ENCODE measurements around the gene FAM81A. TPM values are rescaled to one million over a fixed set of nuclear protein-coding genes. Genes with fewer than 3 reads are reported as not detected.

The FAM81A gene
- total RNA-seq, 2 experiments from 2014 or later = not detected

- Histone ChIP-seq H3K4me3 (ENCODE audit: low read length) (peak overlapping the region; percentile 45), H3K36me3 (ENCODE audit: insufficient read depth, low read length) (no peaks in the 10 kb centered on the region), H3K27me3 (ENCODE audit: control insufficient read depth in 1 of 2, insufficient read depth in 2 of 2, low read length in 2 of 2) (peaks cover 16 to 26% of the 10 kb centered on the region in 2 experiments), H3K4me1 (ENCODE audit: insufficient read depth, low read length) (peaks cover 15% of the 10 kb centered on the region), H3K9me3 (ENCODE audit: control insufficient read depth in 1 of 2, insufficient read depth in 1 of 2, low read length in 2 of 2) (no peaks in the 10 kb centered on the region), H3K27ac (ENCODE audit: low read depth in 1 of 2, low read length in 2 of 2) (no peak overlapping the region)
- ATAC-seq (ENCODE audit: poor library complexity) (no peak), DNase-seq (no peak)
- H3K4me3 Mint-ChIP-seq = peak overlapping the region; percentile 81
- H3K4me1 Mint-ChIP-seq (ENCODE audit: low read depth) = peaks cover 20% of the 10 kb centered on the region
- intact Hi-C loops (cut with DNase I, micrococcal nuclease) = no loop called here
- ChIA-PET POLR2A (no interaction called here), CTCF (no interaction called here)
- no peak for TF ChIP-seq CTCF (IDR thresholded peaks at IDR 0.05)
- H3K9me3 Mint-ChIP-seq = no peaks in the 10 kb centered on the region
- H3K27ac Mint-ChIP-seq = no peak overlapping the region
- H3K36me3 Mint-ChIP-seq (ENCODE audit: low read depth) = no peaks in the 10 kb centered on the region
- peaks cover 79% of the 10 kb centered on the region for H3K27me3 Mint-ChIP-seq
Measured at GRCh38 chr15:59438625-59439290, 772 bp downstream of the FAM81A start.

- Histone ChIP-seq H3K36me3 (ENCODE audit: insufficient read depth, low read length) (no peaks in the 10 kb centered on the region), H3K4me3 (ENCODE audit: low read length) (no peak overlapping the region), H3K9me3 (ENCODE audit: control insufficient read depth in 1 of 2, insufficient read depth in 1 of 2, low read length in 2 of 2) (no peaks in the 10 kb centered on the region), H3K27me3 (ENCODE audit: control insufficient read depth in 1 of 2, insufficient read depth in 2 of 2, low read length in 2 of 2) (peaks cover 18% of the 10 kb centered on the region in 2 experiments), H3K27ac (ENCODE audit: low read depth in 1 of 2, low read length in 2 of 2) (no peak overlapping the region), H3K4me1 (ENCODE audit: insufficient read depth, low read length) (peaks cover 15% of the 10 kb centered on the region)
- Mint-ChIP-seq H3K27me3 (peaks cover 72% of the 10 kb centered on the region), H3K36me3 (ENCODE audit: low read depth) (no peaks in the 10 kb centered on the region), H3K4me3 (peak overlapping the region; percentile 81), H3K27ac (no peak overlapping the region), H3K9me3 (no peaks in the 10 kb centered on the region), H3K4me1 (ENCODE audit: low read depth) (peaks cover 20% of the 10 kb centered on the region)
- ChIA-PET CTCF (no interaction called here), POLR2A (no interaction called here)
- intact Hi-C loops (cut with DNase I, micrococcal nuclease) = no loop called here
- no peak for TF ChIP-seq CTCF (IDR thresholded peaks at IDR 0.05)
- ATAC-seq (ENCODE audit: poor library complexity) (no peak), DNase-seq (no peak)
Measured at GRCh38 chr15:59439576-59439975, 1.6 kb downstream of the FAM81A start.

- Mint-ChIP-seq H3K36me3 (ENCODE audit: low read depth) (no peaks in the 10 kb centered on the region), H3K27me3 (peaks cover 38% of the 10 kb centered on the region), H3K4me3 (no peak overlapping the region), H3K9me3 (no peaks in the 10 kb centered on the region), H3K27ac (no peak overlapping the region), H3K4me1 (ENCODE audit: low read depth) (peaks cover 5% of the 10 kb centered on the region)
- DNase-seq (no peak), ATAC-seq (ENCODE audit: poor library complexity) (no peak)
- no peak for TF ChIP-seq CTCF (IDR thresholded peaks at IDR 0.05)
- ChIA-PET CTCF (no interaction called here), POLR2A (no interaction called here)
- H3K4me1 ChIP-seq (ENCODE audit: insufficient read depth, low read length) = peaks cover 2% of the 10 kb centered on the region
- H3K4me3 ChIP-seq (ENCODE audit: low read length) = no peak overlapping the region
- peaks cover 0 to 4% of the 10 kb centered on the region in 2 experiments for H3K27me3 ChIP-seq (ENCODE audit: control insufficient read depth in 1 of 2, insufficient read depth in 2 of 2, low read length in 2 of 2)
- no peak overlapping the region for H3K27ac ChIP-seq (ENCODE audit: low read depth in 1 of 2, low read length in 2 of 2)
- H3K36me3 ChIP-seq (ENCODE audit: insufficient read depth, low read length) = no peaks in the 10 kb centered on the region
- intact Hi-C loops (cut with DNase I, micrococcal nuclease) = no loop called here
- no peaks in the 10 kb centered on the region for H3K9me3 ChIP-seq (ENCODE audit: control insufficient read depth in 1 of 2, insufficient read depth in 1 of 2, low read length in 2 of 2)
Measured at GRCh38 chr15:59443341-59444072, 5.5 kb downstream of the FAM81A start.

Measured in CD4-positive, alpha-beta T cell (primary cell).